Fibroblast of lung (primary cell): ENCODE data around the gene NUP93. TPM values are rescaled to one million over a fixed set of nuclear protein-coding genes. Genes with fewer than 3 reads are reported as not detected.

ENCODE experiments used
- DNase-seq, 2 donors: peaks; one replicate each; pipeline versions ENCODE4 v3.0.0 to v3.0.0-alpha.2; 2010; ENCODE audit warnings: low read depth in 2 of 2
- H2AFZ ChIP-seq: 2 replicates; pipeline ENCODE4 v1.5.1; 2012; ENCODE audit warnings: low read length, control low read depth, inconsistent platforms
- H3K27ac ChIP-seq: 2 replicates; pipeline ENCODE4 v1.5.1; 2011; ENCODE audit warnings: low read length, control low read depth; ENCODE audit not compliant: insufficient read depth
- H3K27me3 ChIP-seq: 2 replicates; pipeline ENCODE4 v1.5.1; 2011; ENCODE audit warnings: mild to moderate bottlenecking, low read length; ENCODE audit not compliant: control insufficient read depth, insufficient read depth
- H3K36me3 ChIP-seq: 2 replicates; pipeline ENCODE4 v1.5.1; 2011; ENCODE audit warnings: low read length; ENCODE audit not compliant: control insufficient read depth, insufficient read depth
- H3K4me1 ChIP-seq: 2 replicates; pipeline ENCODE4 v1.5.1; 2011; ENCODE audit warnings: low read length; ENCODE audit not compliant: control insufficient read depth, insufficient read depth; ENCODE audit errors: extremely low read depth
- H3K4me2 ChIP-seq: 2 replicates; pipeline ENCODE4 v1.5.1; 2011; ENCODE audit warnings: low read length, control low read depth; ENCODE audit not compliant: insufficient read depth; ENCODE audit errors: extremely low read depth
- H3K4me3 ChIP-seq, 4 experiments: fragments of 200-600 bp in 1 of 4; sonication (generic) in 1 of 4; replicated peaks in 1 of 4; 2 replicates each; pipeline ENCODE4 v1.5.1; 2011 to 2016; ENCODE audit warnings: low read length in 4 of 4, low read depth in 3 of 4, mild to moderate bottlenecking in 3 of 4, control low read depth in 2 of 4, inconsistent platforms in 1 of 4, mixed read lengths in 1 of 4; ENCODE audit not compliant: insufficient read depth in 1 of 4; ENCODE audit errors: control extremely low read depth in 1 of 4
- H3K79me2 ChIP-seq: 2 replicates; pipeline ENCODE4 v1.5.1; 2012; ENCODE audit warnings: mild to moderate bottlenecking, low read length, inconsistent platforms; ENCODE audit not compliant: control insufficient read depth, insufficient read depth
- H3K9ac ChIP-seq: 2 replicates; pipeline ENCODE4 v1.5.1; 2011; ENCODE audit warnings: mild to moderate bottlenecking, low read length, control low read depth; ENCODE audit not compliant: insufficient read depth
- H3K9me3 ChIP-seq: 2 replicates; pipeline ENCODE4 v1.5.1; 2012; ENCODE audit warnings: low read depth, low read length; ENCODE audit not compliant: control insufficient read depth, insufficient read depth
- H4K20me1 ChIP-seq: 2 replicates; pipeline ENCODE4 v1.5.1; 2011; ENCODE audit warnings: low read length; ENCODE audit not compliant: control insufficient read depth, insufficient read depth; ENCODE audit errors: extremely low read depth
- CTCF ChIP-seq, 2 donors: IDR thresholded peaks in 1 of 2; conservative IDR thresholded peaks in 1 of 2; 1 replicate in 1 of 2; 2 replicates in 1 of 2; pipeline ENCODE4 v1.5.1; 2011 to 2012; ENCODE audit warnings: low read length in 2 of 2, control low read depth in 1 of 2, inconsistent platforms in 1 of 2, low read depth in 1 of 2, mild to moderate bottlenecking in 1 of 2
- EZH2 ChIP-seq: IDR thresholded peaks from 2 replicates; pipeline ENCODE4 v1.5.1; 2012; ENCODE audit warnings: low read length, control low read depth, mild to moderate bottlenecking; ENCODE audit errors: missing control alignments
- polyA plus RNA-seq, 2 donors: library from polyadenylated mRNA; depleted of rRNA in 1 of 2; stranded (reverse) in 1 of 2; unstranded in 1 of 2; fragments of >200 nt; gene quantifications; 2 replicates each; pipeline ENCODE4 v1.2.1, GENCODE V29; 2011 to 2012; ENCODE audit warnings: missing spikeins in 1 of 2
- total RNA-seq: library from RNA; depleted of rRNA; stranded (reverse); fragments of >200 nt; gene quantifications from 2 replicates; pipeline ENCODE4 v1.2.1, GENCODE V29; 2014

NUP93 gene
- total and polyA plus RNA-seq, 2 donors (not counting 1 experiment from before 2014, with no cell fraction given) = 37.6 to 42.9 TPM

GRCh38 chr16:56708525-56709442, 21.1 kb upstream of the NUP93 start:
- no peak for DNase-seq
- H3K9ac ChIP-seq = no peak overlapping the region
- H3K4me2 ChIP-seq = no peak overlapping the region
- no peak overlapping the region for H3K27ac ChIP-seq
- no peak overlapping the region for H3K4me3 ChIP-seq
- H4K20me1 ChIP-seq = no peaks in the 10 kb centered on the region
- H2AFZ ChIP-seq = no peak overlapping the region
- H3K36me3 ChIP-seq = no peaks in the 10 kb centered on the region
- H3K4me1 ChIP-seq = no peaks in the 10 kb centered on the region
- no peak for TF ChIP-seq EZH2
- no peak for TF ChIP-seq CTCF (conservative IDR thresholded peaks at IDR 0.05 in 1 of 2, IDR thresholded peaks at IDR 0.05 in 1 of 2; ENCODE audit: low read depth in 1 of 2, low read length in 2 of 2)
- H3K27me3 ChIP-seq = no peaks in the 10 kb centered on the region
- H3K79me2 ChIP-seq = no peaks in the 10 kb centered on the region
- H3K9me3 ChIP-seq = no peaks in the 10 kb centered on the region

DNA sequence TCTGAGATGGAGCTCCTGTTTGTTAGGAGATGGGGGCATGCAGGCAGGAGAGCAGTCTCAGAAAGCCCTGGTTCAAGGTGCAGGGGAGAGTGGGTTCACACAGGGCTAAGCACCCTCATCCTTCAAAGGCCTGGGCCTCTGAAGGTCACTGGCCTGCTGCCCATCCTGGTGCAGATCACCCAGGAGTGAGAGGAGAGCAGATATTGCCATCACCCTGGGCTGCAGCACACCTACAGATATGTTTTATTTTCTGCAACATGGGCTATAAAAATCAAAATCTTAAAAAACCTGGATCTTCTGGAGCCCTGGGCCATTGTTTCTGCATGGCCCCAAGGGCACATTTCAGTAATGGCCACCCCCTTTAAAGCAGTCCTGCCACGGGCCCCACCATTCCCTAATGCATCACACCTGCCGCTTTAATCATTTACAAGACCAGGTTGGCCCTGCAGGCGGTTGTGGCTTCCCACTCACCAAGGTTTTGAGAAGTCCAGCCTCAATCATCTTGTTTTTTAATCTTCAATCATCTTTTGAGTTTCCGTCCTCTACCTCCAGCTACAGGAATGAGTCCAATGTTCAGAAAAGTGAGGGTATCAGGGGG, 20.4 kb upstream of the NUP93 start:
- no peaks in the 10 kb centered on the region for H3K9me3 ChIP-seq
- no peaks in the 10 kb centered on the region for H3K36me3 ChIP-seq
- H3K4me3 ChIP-seq = no peak overlapping the region
- no peaks in the 10 kb centered on the region for H3K27me3 ChIP-seq
- no peak overlapping the region for H3K27ac ChIP-seq
- DNase-seq = no peak
- no peaks in the 10 kb centered on the region for H3K79me2 ChIP-seq
- no peaks in the 10 kb centered on the region for H3K4me1 ChIP-seq
- H4K20me1 ChIP-seq = no peaks in the 10 kb centered on the region
- TF ChIP-seq EZH2 = no peak
- no peak overlapping the region for H3K4me2 ChIP-seq
- no peak overlapping the region for H3K9ac ChIP-seq
- no peak overlapping the region for H2AFZ ChIP-seq

DNA sequence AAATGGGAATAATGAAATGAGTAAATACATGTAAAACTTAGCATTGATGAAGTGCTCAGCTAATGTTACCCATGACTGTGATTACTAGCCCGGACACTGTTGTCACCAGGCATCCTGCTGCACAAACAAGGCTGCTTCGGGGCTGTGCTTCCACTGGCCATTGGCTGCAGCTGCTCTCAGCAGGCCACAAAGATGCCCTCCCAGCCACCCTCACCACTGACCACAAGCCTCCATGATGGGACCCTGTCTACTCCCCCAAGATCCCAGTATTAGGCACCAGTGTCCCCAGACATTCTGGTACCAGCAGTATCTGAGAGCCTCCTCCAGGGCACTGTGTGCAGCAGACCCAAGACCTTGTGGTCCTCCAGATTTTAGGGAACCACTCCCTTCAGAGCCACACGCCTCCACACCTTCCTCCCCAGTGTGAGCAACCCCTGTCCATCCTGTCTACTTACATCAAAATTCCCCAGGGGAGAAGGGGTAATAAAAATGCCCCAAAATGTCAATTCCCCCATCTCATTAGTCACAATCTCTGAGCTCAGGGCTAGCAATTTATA, 19.7 kb upstream of the NUP93 start:
- no peak for TF ChIP-seq CTCF (conservative IDR thresholded peaks at IDR 0.05 in 1 of 2, IDR thresholded peaks at IDR 0.05 in 1 of 2; ENCODE audit: low read depth in 1 of 2, low read length in 2 of 2)
- no peak for TF ChIP-seq EZH2
- H3K27ac ChIP-seq = no peak overlapping the region
- no peak for DNase-seq
- H3K79me2 ChIP-seq = no peaks in the 10 kb centered on the region
- H3K9me3 ChIP-seq = no peaks in the 10 kb centered on the region
- H3K36me3 ChIP-seq = no peaks in the 10 kb centered on the region
- H3K9ac ChIP-seq = no peak overlapping the region
- H4K20me1 ChIP-seq = no peaks in the 10 kb centered on the region
- H3K27me3 ChIP-seq = no peaks in the 10 kb centered on the region
- H3K4me3 ChIP-seq = no peak overlapping the region
- H2AFZ ChIP-seq = no peak overlapping the region
- H3K4me1 ChIP-seq = no peaks in the 10 kb centered on the region
- no peak overlapping the region for H3K4me2 ChIP-seq
